Stimulated activated CD8-positive, alpha-beta memory T cell treated with anti-CD3 and anti-CD28 coated beads, Interleukin-12 subunit alpha, Interleukin-12 subunit beta, amount 100 ng/mL, for 4 hours (primary cell): Measurements from ENCODE around the gene CNTNAP2.

Experiments used
- DNase-seq: peaks from one replicate; pipeline ENCODE4 v3.0.0-alpha.2; 2020; ENCODE audit warnings: low read depth

The CNTNAP2 gene

GRCh38 chr7:147861058-147861716 lies 1744.6 kb downstream of the CNTNAP2 start:
- DNase-seq = no peak

GRCh38 chr7:147861945-147862344 lies 1745.3 kb downstream of the CNTNAP2 start:
- no peak for DNase-seq

GRCh38 chr7:147869456-147869855 lies 1752.9 kb downstream of the CNTNAP2 start:
- DNase-seq = no peak

GRCh38 chr7:147878912-147879661 lies 1762.5 kb downstream of the CNTNAP2 start:
- DNase-seq = no peak

- no peak for DNase-seq
Observed at GRCh38 chr7:147885869-147886268, 1769.3 kb downstream of the CNTNAP2 start.

GRCh38 chr7:147894271-147894670 lies 1777.7 kb downstream of the CNTNAP2 start:
- DNase-seq = no peak

- no peak for DNase-seq
Observed at GRCh38 chr7:147896121-147896520, 1779.5 kb downstream of the CNTNAP2 start.

- DNase-seq = no peak
Observed at GRCh38 chr7:147903536-147904218, 1787.1 kb downstream of the CNTNAP2 start.

- DNase-seq = no peak
Observed at GRCh38 chr7:147904219-147904576, 1787.6 kb downstream of the CNTNAP2 start.

- DNase-seq = no peak
Observed at GRCh38 chr7:147909431-147910148, 1793.0 kb downstream of the CNTNAP2 start.

GRCh38 chr7:147911201-147911601 lies 1794.6 kb downstream of the CNTNAP2 start:
- DNase-seq = no peak

GRCh38 chr7:147912291-147912690 lies 1795.7 kb downstream of the CNTNAP2 start:
- DNase-seq = no peak

- no peak for DNase-seq
Observed at GRCh38 chr7:147912946-147913638, 1796.5 kb downstream of the CNTNAP2 start.

- DNase-seq = no peak
Observed at GRCh38 chr7:147915781-147916180, 1799.2 kb downstream of the CNTNAP2 start.

GRCh38 chr7:147916573-147916972 lies 1800.0 kb downstream of the CNTNAP2 start:
- DNase-seq = no peak

GRCh38 chr7:147923841-147924240 lies 1807.2 kb downstream of the CNTNAP2 start:
- no peak for DNase-seq

- no peak for DNase-seq
Observed at GRCh38 chr7:147937428-147937827, 1820.8 kb downstream of the CNTNAP2 start.

- no peak for DNase-seq
Observed at GRCh38 chr7:147941381-147941780, 1824.8 kb downstream of the CNTNAP2 start.

- no peak for DNase-seq
Observed at GRCh38 chr7:147944321-147944720, 1827.7 kb downstream of the CNTNAP2 start.

GRCh38 chr7:147952918-147953317 lies 1836.3 kb downstream of the CNTNAP2 start:
- no peak for DNase-seq

GRCh38 chr7:147968046-147968610 lies 1851.5 kb downstream of the CNTNAP2 start:
- DNase-seq = no peak
